ENCODE data around the gene KRT12.
A peak's percentile ranks its signal among the peaks of the same experiment; 100 is the strongest.
"Not testable (repeated sequence)": the region's sequence is repeated elsewhere in the genome, so short reads cannot be mapped to it uniquely, and the experiment has no call there.

Gene KRT12

DNA sequence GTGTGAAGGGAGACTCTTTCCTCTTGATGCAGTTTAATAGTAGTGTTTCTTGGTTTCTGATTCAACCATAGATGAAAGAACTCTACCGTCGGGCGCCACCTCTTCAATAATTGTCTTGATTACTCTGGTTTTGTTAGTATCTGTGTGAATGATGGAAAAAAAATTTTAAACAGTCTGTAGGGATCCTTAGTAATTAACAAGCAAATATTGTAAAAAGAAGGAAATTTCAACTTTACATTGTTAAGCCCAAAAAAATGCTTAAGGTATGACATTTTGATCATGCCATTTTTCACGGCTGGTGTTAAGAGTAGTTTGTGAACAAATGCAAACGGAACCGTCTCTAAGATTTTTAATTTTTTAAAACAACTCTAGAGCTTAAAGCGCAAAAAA, 48.7 kb downstream of the KRT12 start:
- Histone ChIP-seq H3K27me3 (ENCODE audit: control insufficient read depth in 1 of 2, insufficient read depth in 2 of 2, low read length in 2 of 2) (no peaks in the 10 kb centered on the region), H3K27ac (ENCODE audit: low read depth, low read length) (peak overlapping the region; percentile 91), H3K36me3 (ENCODE audit: control insufficient read depth in 1 of 2, insufficient read depth in 2 of 2, low read length in 2 of 2) (peaks cover 0 to 8% of the 10 kb centered on the region in 2 donors), H3K4me1 (ENCODE audit: control insufficient read depth in 1 of 2, insufficient read depth in 2 of 2, low read length in 2 of 2) (peaks cover 0 to 3% of the 10 kb centered on the region in 2 donors), H3K4me3 (ENCODE audit: low read depth in 1 of 2, low read length in 2 of 2) (peak overlapping the region; percentile 73 to 78), H3K9ac (ENCODE audit: low read depth in 1 of 2, low read length in 2 of 2) (peak overlapping the region in 1 of 2 donors; percentile 50), H3K9me3 (ENCODE audit: control insufficient read depth in 1 of 2, low read length in 2 of 2) (no peaks in the 10 kb centered on the region)

DNA sequence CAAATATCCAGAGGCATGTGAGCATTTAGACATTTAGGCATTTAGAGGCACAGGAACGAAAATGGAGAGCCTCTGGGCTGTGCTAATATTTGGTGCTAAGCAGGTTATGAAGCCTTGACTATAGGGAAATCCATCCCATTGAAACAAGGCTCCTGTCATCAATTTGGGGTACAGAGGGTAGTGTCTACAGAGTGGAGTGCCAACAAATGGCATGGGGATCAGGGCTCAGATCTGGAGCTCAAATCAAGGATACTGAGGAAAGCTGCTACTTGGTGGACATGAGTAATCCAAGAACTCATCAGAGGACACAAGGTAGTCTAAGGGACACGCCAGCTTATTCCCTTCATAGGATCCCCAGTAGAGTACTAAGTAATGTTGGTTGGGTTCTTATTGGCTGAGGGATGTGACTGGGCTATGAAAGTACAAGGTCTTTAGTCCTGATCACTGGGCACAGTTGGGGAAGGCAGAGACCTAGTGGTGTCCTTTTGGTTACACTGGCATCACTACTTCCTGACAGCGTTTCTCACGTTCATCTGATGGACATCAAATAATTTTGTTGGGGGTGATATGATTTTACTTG, 49.8 kb downstream of the KRT12 start:
- peaks cover 0 to 3% of the 10 kb centered on the region in 2 donors for H3K4me1 ChIP-seq (ENCODE audit: control insufficient read depth in 1 of 2, insufficient read depth in 2 of 2, low read length in 2 of 2)
- H3K9me3 ChIP-seq (ENCODE audit: control insufficient read depth in 1 of 2, low read length in 2 of 2), result no peaks in the 10 kb centered on the region
- H3K27ac ChIP-seq (ENCODE audit: low read depth, low read length), result no peak overlapping the region
- no peak overlapping the region for H3K9ac ChIP-seq (ENCODE audit: low read depth in 1 of 2, low read length in 2 of 2)
- peaks cover 0 to 8% of the 10 kb centered on the region in 2 donors for H3K36me3 ChIP-seq (ENCODE audit: control insufficient read depth in 1 of 2, insufficient read depth in 2 of 2, low read length in 2 of 2)
- H3K4me3 ChIP-seq (ENCODE audit: low read depth in 1 of 2, low read length in 2 of 2), result no peak overlapping the region
- peaks cover 5 to 8% of the 10 kb centered on the region in 2 donors for H3K27me3 ChIP-seq (ENCODE audit: control insufficient read depth in 1 of 2, insufficient read depth in 2 of 2, low read length in 2 of 2)

DNA sequence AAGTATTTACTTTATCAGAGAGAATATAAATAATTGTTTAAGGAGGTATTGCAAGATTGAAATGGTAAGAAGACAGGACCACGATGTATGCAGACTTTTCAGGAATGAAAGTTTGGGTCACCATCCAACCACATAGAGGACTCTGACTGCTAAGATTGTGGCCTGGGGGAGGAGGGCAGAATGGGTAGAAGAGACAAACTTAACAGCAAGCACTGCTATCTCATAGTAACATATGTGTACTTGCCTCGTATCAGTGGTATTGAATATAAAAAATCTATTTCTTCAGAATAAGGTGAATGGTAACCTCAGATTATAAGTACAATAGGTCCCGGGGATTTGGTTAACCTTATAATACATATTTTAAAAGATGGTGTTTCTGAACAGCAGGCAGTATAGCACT, 50.5 kb downstream of the KRT12 start:
- Histone ChIP-seq H3K27ac (ENCODE audit: low read depth, low read length) (no peak overlapping the region), H3K9ac (ENCODE audit: low read depth in 1 of 2, low read length in 2 of 2) (no peak overlapping the region), H3K36me3 (ENCODE audit: control insufficient read depth in 1 of 2, insufficient read depth in 2 of 2, low read length in 2 of 2) (peaks cover 0 to 8% of the 10 kb centered on the region in 2 donors), H3K4me3 (ENCODE audit: low read depth in 1 of 2, low read length in 2 of 2) (no peak overlapping the region), H3K4me1 (ENCODE audit: control insufficient read depth in 1 of 2, insufficient read depth in 2 of 2, low read length in 2 of 2) (peaks cover 0 to 3% of the 10 kb centered on the region in 2 donors), H3K9me3 (ENCODE audit: control insufficient read depth in 1 of 2, low read length in 2 of 2) (no peaks in the 10 kb centered on the region), H3K27me3 (ENCODE audit: control insufficient read depth in 1 of 2, insufficient read depth in 2 of 2, low read length in 2 of 2) (peaks cover 8 to 14% of the 10 kb centered on the region in 2 donors)

DNA sequence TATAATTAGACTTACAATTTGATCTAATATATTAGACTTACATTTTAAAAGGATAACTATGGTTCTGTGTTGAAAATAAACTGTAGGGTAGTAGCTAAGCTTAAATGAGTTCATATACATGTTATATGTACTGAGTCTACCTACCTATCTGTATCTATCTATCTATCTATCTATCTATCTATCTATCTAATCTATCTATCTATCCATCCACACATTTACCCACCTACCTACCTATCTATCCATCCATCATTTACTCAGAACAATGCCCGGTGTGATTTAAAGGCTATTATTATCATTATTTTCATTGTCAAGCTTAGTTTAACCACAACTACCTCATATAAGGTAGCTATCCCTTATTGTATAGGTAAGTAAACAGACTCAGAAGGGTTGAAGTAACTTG, 51.6 kb downstream of the KRT12 start:
- Histone ChIP-seq H3K9ac (ENCODE audit: low read depth in 1 of 2, low read length in 2 of 2) (no peak overlapping the region), H3K36me3 (ENCODE audit: control insufficient read depth in 1 of 2, insufficient read depth in 2 of 2, low read length in 2 of 2) (peaks cover 0 to 8% of the 10 kb centered on the region in 2 donors), H3K4me3 (ENCODE audit: low read depth in 1 of 2, low read length in 2 of 2) (no peak overlapping the region), H3K27ac (ENCODE audit: low read depth, low read length) (no peak overlapping the region), H3K9me3 (ENCODE audit: control insufficient read depth in 1 of 2, low read length in 2 of 2) (no peaks in the 10 kb centered on the region), H3K4me1 (ENCODE audit: control insufficient read depth in 1 of 2, insufficient read depth in 2 of 2, low read length in 2 of 2) (peaks cover 0 to 3% of the 10 kb centered on the region in 2 donors), H3K27me3 (ENCODE audit: control insufficient read depth in 1 of 2, insufficient read depth in 2 of 2, low read length in 2 of 2) (peaks cover 13 to 24% of the 10 kb centered on the region in 2 donors)

DNA sequence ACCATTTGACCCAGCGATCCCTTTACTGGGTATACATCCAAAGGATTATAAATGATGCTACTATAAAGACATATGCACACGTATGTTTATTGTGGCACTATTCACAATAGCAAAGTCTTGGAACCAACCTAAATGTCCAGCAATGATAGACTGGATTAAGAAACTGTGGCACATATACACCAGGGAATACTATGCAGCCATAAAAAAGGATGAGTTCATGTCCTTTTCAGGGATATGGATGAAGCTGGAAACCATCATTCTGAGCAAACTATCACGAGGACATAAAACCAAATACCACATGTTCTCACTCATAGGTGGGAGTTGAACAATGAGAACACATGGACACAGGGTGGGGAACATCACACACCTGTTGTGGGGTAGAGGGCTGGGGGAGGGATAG, 52.4 kb downstream of the KRT12 start:
- H3K4me3 ChIP-seq (ENCODE audit: low read depth in 1 of 2, low read length in 2 of 2); H3K27ac ChIP-seq (ENCODE audit: low read depth, low read length); H3K9ac ChIP-seq (ENCODE audit: low read depth in 1 of 2, low read length in 2 of 2); H3K9me3 ChIP-seq (ENCODE audit: control insufficient read depth in 1 of 2, low read length in 2 of 2); H3K4me1 ChIP-seq (ENCODE audit: control insufficient read depth in 1 of 2, insufficient read depth in 2 of 2, low read length in 2 of 2); H3K36me3 ChIP-seq (ENCODE audit: control insufficient read depth in 1 of 2, insufficient read depth in 2 of 2, low read length in 2 of 2): not testable (repeated sequence)
- peaks cover 19 to 31% of the 10 kb centered on the region in 2 donors for H3K27me3 ChIP-seq (ENCODE audit: control insufficient read depth in 1 of 2, insufficient read depth in 2 of 2, low read length in 2 of 2)

DNA sequence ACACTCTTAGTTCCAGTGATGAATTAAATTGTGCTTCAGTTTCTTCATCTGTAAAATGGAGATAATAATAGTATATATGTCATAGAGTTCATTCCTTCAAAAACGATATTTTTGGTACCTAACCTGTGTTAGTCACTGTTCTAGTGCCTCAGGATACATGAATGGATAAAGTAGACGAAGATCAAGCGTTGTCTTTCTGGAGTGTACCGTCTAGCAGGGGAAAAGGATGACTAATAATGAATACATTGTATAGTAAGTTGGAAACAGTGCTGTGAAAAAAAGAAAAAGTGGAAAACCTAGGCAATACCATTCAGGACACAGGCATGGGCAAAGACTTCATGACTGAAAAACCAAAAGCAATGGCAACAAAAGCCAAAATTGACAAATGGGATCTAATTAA, 53.2 kb downstream of the KRT12 start:
- Histone ChIP-seq H3K27me3 (ENCODE audit: control insufficient read depth in 1 of 2, insufficient read depth in 2 of 2, low read length in 2 of 2) (peaks cover 19 to 37% of the 10 kb centered on the region in 2 donors), H3K27ac (ENCODE audit: low read depth, low read length) (no peak overlapping the region), H3K36me3 (ENCODE audit: control insufficient read depth in 1 of 2, insufficient read depth in 2 of 2, low read length in 2 of 2) (peaks cover 0 to 8% of the 10 kb centered on the region in 2 donors), H3K4me1 (ENCODE audit: control insufficient read depth in 1 of 2, insufficient read depth in 2 of 2, low read length in 2 of 2) (peaks cover 0 to 3% of the 10 kb centered on the region in 2 donors), H3K9me3 (ENCODE audit: control insufficient read depth in 1 of 2, low read length in 2 of 2) (no peaks in the 10 kb centered on the region), H3K4me3 (ENCODE audit: low read depth in 1 of 2, low read length in 2 of 2) (no peak overlapping the region), H3K9ac (ENCODE audit: low read depth in 1 of 2, low read length in 2 of 2) (no peak overlapping the region)

DNA sequence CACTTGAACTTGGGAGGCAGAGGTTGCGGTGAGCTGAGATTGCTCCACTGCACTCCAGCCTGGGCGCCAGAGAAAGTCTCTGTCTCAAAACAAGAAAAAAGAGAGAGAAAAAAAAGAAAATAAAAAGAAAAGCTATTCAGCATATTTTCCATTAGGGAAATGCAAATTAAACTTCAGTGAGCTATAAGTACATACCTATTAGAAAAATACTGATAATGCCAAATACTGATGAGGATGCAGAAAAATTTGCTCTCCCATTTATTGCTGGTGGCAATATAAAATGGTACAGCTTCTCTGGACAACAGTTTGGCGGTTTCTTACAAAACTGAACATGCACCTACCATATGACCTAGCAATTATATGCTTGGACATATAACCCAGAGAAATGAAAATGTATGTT, 54.4 kb downstream of the KRT12 start:
- Histone ChIP-seq H3K9ac (ENCODE audit: low read depth in 1 of 2, low read length in 2 of 2) (no peak overlapping the region), H3K9me3 (ENCODE audit: control insufficient read depth in 1 of 2, low read length in 2 of 2) (no peaks in the 10 kb centered on the region), H3K4me3 (ENCODE audit: low read depth in 1 of 2, low read length in 2 of 2) (no peak overlapping the region), H3K27ac (ENCODE audit: low read depth, low read length) (no peak overlapping the region), H3K36me3 (ENCODE audit: control insufficient read depth in 1 of 2, insufficient read depth in 2 of 2, low read length in 2 of 2) (peaks cover 0 to 8% of the 10 kb centered on the region in 2 donors), H3K4me1 (ENCODE audit: control insufficient read depth in 1 of 2, insufficient read depth in 2 of 2, low read length in 2 of 2) (no peaks in the 10 kb centered on the region), H3K27me3 (ENCODE audit: control insufficient read depth in 1 of 2, insufficient read depth in 2 of 2, low read length in 2 of 2) (peaks cover 21 to 40% of the 10 kb centered on the region in 2 donors)

Data from duodenal mucosa (tissue), 2 donors.